HCEC 1CT (cell line): ENCODE results near the gene MBNL1.
A peak's percentile ranks its signal among the peaks of the same experiment; 100 is the strongest.
"Not testable (repeated sequence)": the region's sequence is repeated elsewhere in the genome, so short reads cannot be mapped to it uniquely, and the experiment has no call there.

Experiments used
- DNase-seq: peaks from one replicate; pipeline ENCODE4 v3.0.0-alpha.2; 2017

MBNL1 gene

GRCh38 chr3:152416808-152417580, 148.3 kb downstream of the MBNL1 start:
- DNase-seq = peak; percentile 24

- DNase-seq = no peak
Measured at GRCh38 chr3:152419748-152420147, 151.0 kb downstream of the MBNL1 start.

- no peak for DNase-seq
Measured at GRCh38 chr3:152421162-152421561, 152.4 kb downstream of the MBNL1 start.

- no peak for DNase-seq
Measured at GRCh38 chr3:152426393-152426792, 157.7 kb downstream of the MBNL1 start.

GRCh38 chr3:152428577-152428976, 159.8 kb downstream of the MBNL1 start:
- DNase-seq = no peak

GRCh38 chr3:152430223-152431002, 161.7 kb downstream of the MBNL1 start:
- DNase-seq = peak; percentile 37

- DNase-seq = no peak
Measured at GRCh38 chr3:152434142-152434541, 165.4 kb downstream of the MBNL1 start.

- not testable (repeated sequence) for DNase-seq
Measured at GRCh38 chr3:152435210-152435609, 166.5 kb downstream of the MBNL1 start.

- no peak for DNase-seq
Measured at GRCh38 chr3:152436707-152437590, 168.2 kb downstream of the MBNL1 start.

- no peak for DNase-seq
Measured at GRCh38 chr3:152438181-152438580, 169.5 kb downstream of the MBNL1 start.

- DNase-seq = no peak
Measured at GRCh38 chr3:152438706-152439105, 170.0 kb downstream of the MBNL1 start.

- not testable (repeated sequence) for DNase-seq
Measured at GRCh38 chr3:152440243-152440642, 171.5 kb downstream of the MBNL1 start.

GRCh38 chr3:152443212-152444023, 174.7 kb downstream of the MBNL1 start:
- peak; percentile 29 for DNase-seq

GRCh38 chr3:152444029-152444641, 175.4 kb downstream of the MBNL1 start:
- DNase-seq = peak; percentile 74

GRCh38 chr3:152445212-152445611, 176.5 kb downstream of the MBNL1 start:
- DNase-seq = no peak

- no peak for DNase-seq
Measured at GRCh38 chr3:152446495-152446894, 177.8 kb downstream of the MBNL1 start.

GRCh38 chr3:152447511-152447910, 178.8 kb downstream of the MBNL1 start:
- DNase-seq = no peak

- no peak for DNase-seq
Measured at GRCh38 chr3:152448091-152448490, 179.4 kb downstream of the MBNL1 start.

GRCh38 chr3:152452318-152452717, 183.6 kb downstream of the MBNL1 start:
- no peak for DNase-seq

GRCh38 chr3:152454076-152454875, 185.5 kb downstream of the MBNL1 start:
- DNase-seq = no peak

- no peak for DNase-seq
Measured at GRCh38 chr3:152455989-152456388, 187.3 kb downstream of the MBNL1 start.
